DMS79 (cell line): ENCODE results near the gene NPIPA5.
"Not testable (repeated sequence)": the region's sequence is repeated elsewhere in the genome, so short reads cannot be mapped to it uniquely, and the experiment has no call there.

ENCODE experiments used
- DNase-seq: peaks from one replicate; lab custom pipeline; 2025; lab: John Stamatoyannopoulos, UW

Gene NPIPA5

GRCh38 chr16:15378194-15378593, at the start of gene NPIPA5:
TSS of gene NPIPA5 (minus strand) at chr16:15378294. CDS start at chr16:15378294, 0 bp downstream.
- not testable (repeated sequence) for DNase-seq

DNA sequence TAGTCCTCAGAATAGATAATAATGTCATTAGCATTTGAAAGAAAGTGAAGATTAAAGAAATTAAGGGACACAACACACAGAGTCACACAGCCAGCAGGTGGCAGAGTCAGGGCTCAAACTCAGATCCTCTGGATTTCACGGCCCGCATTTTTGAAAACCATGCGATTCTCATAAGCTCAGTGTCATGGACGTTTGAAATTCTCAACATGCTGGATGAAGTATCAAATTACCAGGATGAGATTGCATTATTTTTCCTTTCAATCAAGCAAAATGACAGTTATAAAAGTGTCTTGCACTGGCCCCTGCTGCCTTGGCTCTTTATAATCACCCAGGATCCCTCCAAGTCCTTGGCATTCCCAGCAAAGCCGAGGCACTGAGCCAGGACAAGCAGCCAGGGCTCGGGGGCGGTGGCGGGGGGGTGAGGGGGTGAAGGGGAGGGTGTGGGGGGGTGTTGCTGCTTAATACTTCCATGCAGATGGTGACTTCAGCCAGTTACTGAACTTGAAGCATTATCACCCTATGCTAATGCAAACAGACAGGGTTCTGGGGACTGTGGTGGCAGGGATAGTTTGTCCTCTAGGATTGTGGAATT, 49.6 kb upstream of the NPIPA5 start:
- no peak for DNase-seq

DNA sequence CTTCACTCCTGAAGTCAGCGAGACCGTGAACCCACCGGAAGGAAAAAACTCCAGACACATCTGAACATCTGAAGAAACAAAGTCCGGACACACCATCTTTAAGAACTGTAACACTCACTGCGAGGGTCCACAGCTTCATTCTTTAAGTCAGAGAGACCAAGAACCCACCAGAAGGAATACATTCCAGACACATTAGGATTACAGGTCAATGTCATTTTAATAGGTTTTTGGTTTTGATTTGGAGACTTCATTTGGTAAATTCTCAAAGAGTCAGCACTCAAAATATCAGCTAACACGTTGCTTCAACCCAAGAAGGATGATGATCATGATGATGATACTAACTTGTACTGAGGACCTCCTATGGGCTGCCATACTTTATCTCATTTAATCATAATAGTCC, 48.7 kb upstream of the NPIPA5 start:
- DNase-seq: no peak

GRCh38 chr16:15425861-15426260, 47.8 kb upstream of the NPIPA5 start:
- DNase-seq: no peak

DNA sequence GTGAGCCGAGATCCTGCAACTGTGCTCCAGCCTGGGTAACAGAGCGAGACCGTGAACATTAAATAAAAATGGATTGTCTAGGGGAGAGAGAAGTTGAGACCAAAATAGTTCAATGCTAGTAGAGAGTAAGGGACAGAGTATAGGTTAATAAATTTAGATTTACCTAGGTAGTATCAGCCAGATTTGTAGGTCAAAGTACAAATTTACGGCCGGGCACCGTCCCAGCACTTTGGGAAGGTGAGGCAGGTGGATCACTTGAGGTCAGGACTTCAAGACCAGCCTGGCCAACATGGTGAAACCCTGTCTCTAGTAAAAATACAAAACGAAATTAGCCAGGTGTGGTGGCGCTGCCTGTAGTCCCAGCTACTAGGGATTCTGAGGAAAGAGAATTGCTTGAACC, 44.1 kb upstream of the NPIPA5 start:
- DNase-seq: no peak

- not testable (repeated sequence) for DNase-seq
Observed at GRCh38 chr16:15421696-15422095, 43.6 kb upstream of the NPIPA5 start.

DNA sequence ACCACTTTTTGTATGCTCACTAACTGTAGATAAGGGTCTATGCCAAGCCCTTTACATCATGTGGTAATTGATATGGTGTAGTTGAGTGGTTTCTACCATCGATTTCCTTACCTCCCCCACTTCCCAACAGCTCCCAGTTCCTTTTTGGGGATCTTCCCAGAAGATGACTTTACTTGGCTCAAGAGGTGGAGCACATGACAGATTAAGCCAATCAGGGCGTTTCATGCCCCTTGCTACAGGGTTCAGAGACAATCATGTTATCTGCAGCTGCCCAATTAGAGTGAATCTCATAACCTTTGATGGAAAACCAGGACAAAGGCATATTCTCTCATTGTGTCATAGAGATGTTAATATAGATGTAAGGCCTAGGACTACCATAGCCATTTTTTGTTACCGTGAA, 40.1 kb upstream of the NPIPA5 start:
- no peak for DNase-seq

GRCh38 chr16:15417197-15417596, 39.1 kb upstream of the NPIPA5 start:
- DNase-seq: no peak

- no peak for DNase-seq
Observed at GRCh38 chr16:15415511-15415985, 37.5 kb upstream of the NPIPA5 start.

- DNase-seq: not testable (repeated sequence)
Observed at GRCh38 chr16:15409476-15409875, 31.4 kb upstream of the NPIPA5 start.

- not testable (repeated sequence) for DNase-seq
Observed at GRCh38 chr16:15407756-15408155, 29.7 kb upstream of the NPIPA5 start.

DNA sequence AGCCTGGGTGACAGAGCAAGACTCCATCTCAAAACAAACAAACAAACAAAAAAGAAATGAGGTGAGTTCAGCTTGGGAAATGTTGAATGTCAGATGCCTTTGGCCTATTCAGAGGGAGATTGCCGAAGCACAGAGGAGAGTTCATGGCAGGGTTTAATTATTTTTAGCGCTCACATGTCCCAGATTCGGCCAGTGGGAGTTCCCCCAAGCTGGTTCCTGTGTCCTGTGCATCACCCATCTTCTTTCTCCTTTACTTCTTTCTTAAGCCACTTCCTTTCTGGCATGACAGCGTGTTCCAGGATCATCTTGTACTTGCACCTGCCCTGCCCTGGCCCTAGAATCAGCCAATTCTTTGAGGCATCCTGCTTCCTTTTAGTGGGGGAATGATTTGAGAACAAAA, 26.7 kb upstream of the NPIPA5 start:
- no peak for DNase-seq

GRCh38 chr16:15404091-15404490, 26.0 kb upstream of the NPIPA5 start:
- not testable (repeated sequence) for DNase-seq

GRCh38 chr16:15403392-15403995, 25.4 kb upstream of the NPIPA5 start:
- no peak for DNase-seq

- DNase-seq: no peak
Observed at GRCh38 chr16:15401972-15402371, 23.9 kb upstream of the NPIPA5 start.

DNA sequence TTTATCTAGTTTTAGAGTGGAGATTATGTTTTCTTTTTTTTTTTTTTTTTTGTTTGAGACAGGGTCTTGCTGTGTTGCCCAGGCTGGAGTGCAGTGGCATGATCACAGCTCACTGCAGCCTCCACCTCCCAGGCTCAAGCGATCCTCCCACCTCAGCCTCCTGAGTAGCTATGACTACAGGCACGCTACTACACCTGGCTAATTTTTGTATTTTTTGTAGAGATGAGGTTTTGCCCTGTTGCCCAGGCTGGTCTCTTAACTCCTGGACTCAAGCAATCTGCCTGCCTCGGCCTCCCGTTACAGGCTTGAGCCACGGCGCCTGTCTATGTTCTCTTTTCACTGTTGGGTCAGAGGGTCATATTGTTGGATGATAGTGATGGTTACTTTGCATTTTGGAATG, 22.2 kb upstream of the NPIPA5 start:
- not testable (repeated sequence) for DNase-seq

- DNase-seq: no peak
Observed at GRCh38 chr16:15399317-15399716, 21.2 kb upstream of the NPIPA5 start.

DNA sequence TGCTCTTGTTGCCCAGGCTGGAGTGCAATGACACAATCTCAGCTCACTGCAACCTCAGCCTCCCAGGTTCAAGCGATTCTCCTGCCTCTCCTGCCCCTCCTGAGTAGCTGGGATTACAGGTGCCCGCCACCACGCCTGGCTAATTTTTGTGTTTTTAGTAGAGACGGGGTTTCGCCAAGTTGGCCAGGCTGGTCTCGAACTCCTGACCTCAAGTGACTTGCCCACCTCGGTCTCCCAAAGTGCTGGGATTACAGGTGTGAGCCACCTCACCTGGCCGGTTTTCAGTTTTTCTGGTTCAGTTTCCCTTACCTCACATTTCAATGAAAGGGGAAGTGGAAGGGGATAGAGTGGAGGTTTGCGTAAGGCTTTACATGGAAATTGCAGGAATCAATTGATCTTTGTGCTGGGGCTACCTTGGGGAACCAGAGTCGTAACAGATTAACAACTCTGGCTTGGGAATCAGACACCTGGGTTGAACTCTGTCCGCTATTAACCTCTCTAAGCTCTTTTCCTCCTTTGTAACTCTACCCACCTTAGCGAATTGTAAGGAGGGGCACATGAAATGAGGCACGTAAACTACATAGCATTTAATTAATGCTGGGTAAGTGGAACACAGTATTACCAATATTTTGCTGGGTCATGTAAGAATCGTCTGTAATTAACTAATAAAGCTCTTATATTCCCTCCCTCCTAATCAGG, 20.7 kb upstream of the NPIPA5 start:
- DNase-seq: no peak

DNA sequence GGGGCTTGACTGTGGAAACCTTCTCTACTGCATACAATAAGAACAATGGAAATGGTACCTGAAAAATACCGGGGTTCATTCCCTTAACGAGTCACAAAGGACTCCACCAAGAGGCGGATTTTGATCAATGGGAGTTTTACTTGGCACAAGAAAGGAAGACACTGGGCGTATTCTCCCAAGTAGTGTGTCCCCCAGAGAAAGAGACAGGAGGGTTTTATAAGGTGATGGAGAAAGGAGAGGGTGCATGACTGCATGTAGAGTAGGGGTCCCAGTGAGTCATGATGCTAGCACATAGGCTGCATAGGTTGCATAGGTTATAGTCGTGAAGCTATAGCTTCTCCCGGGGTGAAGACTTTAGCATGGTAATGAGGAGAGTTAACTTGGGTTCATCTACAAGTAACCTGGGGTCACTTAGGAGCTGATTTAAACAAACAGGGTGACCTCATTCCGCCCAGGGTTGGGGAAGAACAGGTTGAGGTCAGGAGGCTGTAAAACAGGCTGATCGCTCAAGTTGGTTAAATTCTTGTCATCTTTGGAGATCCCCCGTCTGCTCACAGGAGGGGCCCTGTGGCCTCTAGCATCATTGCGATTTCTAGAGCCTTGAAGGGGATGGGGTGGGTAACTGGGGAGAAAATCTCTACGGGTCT, 19.0 kb upstream of the NPIPA5 start:
- DNase-seq: no peak

DNA sequence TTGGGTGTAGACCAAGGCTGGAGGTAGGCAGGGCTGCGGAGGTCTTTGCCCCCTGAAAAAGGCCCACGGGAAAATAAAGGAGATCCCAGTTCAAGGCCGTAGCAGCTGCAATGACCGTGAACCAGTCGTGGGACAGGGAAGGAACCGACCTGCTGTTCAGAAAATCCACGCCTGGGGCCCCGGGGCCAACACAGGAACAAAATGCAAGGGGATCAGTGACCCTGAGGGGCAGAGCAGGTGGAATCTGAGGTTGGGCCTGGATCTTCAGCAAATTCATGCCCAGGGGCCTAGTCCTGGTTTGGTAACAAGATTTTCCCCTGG, 18.4 kb upstream of the NPIPA5 start:
- DNase-seq: not testable (repeated sequence)

DNA sequence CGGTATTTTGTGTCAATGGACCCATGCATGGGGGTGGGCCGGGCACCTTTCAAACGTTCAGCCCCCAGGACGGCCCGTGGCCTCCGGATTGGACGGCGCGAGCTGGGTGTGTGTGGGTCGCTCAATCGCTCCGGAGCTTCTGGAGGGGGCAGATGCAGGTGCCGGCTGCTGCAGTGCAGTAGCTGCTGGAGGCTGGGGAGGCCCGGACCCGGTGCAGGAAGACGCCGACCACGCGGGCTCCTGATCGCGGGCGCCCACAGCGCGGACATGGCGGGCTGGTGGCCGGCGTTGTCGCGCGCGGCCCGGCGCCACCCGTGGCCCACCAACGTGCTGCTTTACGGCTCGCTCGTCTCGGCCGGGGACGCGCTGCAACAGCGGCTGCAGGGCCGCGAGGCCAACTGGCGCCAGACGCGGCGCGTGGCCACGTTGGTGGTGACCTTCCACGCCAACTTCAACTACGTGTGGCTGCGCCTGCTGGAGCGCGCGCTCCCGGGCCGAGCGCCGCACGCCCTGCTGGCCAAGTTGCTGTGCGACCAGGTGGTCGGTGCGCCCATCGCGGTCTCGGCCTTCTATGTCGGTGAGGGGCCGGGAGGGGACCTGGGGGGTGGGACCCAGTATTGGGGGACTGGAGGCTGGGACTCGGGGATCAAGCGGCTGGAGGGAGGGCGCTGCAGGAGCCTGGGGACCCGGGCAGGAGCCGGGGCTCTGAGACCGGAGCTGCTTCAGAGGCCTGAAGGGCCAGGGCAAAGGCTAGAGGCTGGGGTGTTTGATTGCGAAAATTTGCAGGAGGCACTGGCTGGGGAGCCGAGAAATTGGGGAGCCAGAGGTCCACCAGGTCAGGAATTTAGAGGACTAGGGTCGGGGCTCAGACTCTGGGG, 17.8 kb upstream of the NPIPA5 start, which contains the start of gene MPV17L:
MPV17L (plus strand) TSS at position 124 of the 878 bp plus-strand sequence; CDS start at position 268, 144 bp downstream.
- DNase-seq: peak; percentile 23

DNA sequence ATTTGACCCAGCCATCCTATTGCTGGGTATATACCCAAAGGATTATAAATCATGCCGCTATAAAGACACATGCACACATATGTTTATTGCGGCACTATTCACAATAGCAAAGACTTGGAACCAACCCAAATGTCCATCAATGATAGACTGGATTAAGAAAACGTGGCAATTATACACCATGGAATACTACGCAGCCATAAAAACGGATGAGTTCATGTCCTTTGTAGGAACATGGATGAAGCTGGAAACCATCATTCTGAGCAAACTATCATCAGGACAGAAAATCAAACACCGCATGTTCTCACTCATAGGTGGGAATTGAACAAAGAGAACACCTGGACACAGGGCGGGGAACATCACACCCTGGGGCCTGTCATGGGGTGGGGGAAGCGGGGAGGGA, 14.9 kb upstream of the NPIPA5 start:
- DNase-seq: not testable (repeated sequence)
